Stimulated activated CD4-positive, alpha-beta T cell treated with anti-CD3 and anti-CD28 coated beads, TNF-alpha, amount 100 ng/mL, for 24 hours (primary cell): Measurements from ENCODE around the gene ABCC2.
"Not testable (repeated sequence)": the region's sequence is repeated elsewhere in the genome, so short reads cannot be mapped to it uniquely, and the experiment has no call there.

Experiments used
- DNase-seq, 3 experiments: peaks; one replicate each; pipeline ENCODE4 v3.0.0-alpha.2; 2020; ENCODE audit warnings: low read depth in 3 of 3

Gene ABCC2

GRCh38 chr10:99809481-99809880, 27.0 kb downstream of the ABCC2 start:
- no peak for DNase-seq

- no peak for DNase-seq
Observed at GRCh38 chr10:99809931-99810615, 27.6 kb downstream of the ABCC2 start.

GRCh38 chr10:99812177-99812576, 29.7 kb downstream of the ABCC2 start:
- DNase-seq, result no peak

GRCh38 chr10:99814143-99814542, 31.7 kb downstream of the ABCC2 start:
- DNase-seq, result no peak

GRCh38 chr10:99815621-99816020, 33.2 kb downstream of the ABCC2 start:
- DNase-seq, result no peak

GRCh38 chr10:99827936-99828335, 45.5 kb downstream of the ABCC2 start:
- no peak for DNase-seq

GRCh38 chr10:99828464-99828863, 46.0 kb downstream of the ABCC2 start:
- no peak for DNase-seq

- DNase-seq, result no peak
Observed at GRCh38 chr10:99832439-99832838, 50.0 kb downstream of the ABCC2 start.

GRCh38 chr10:99834410-99834809, 52.0 kb downstream of the ABCC2 start:
- DNase-seq, result peak in 1 of 3 experiments; percentile 11

GRCh38 chr10:99835947-99836346, 53.5 kb downstream of the ABCC2 start:
- no peak for DNase-seq

GRCh38 chr10:99836711-99837110, 54.3 kb downstream of the ABCC2 start:
- no peak for DNase-seq

- DNase-seq, result not testable (repeated sequence)
Observed at GRCh38 chr10:99840859-99841258, 58.4 kb downstream of the ABCC2 start.

- DNase-seq, result no peak
Observed at GRCh38 chr10:99841746-99842145, 59.3 kb downstream of the ABCC2 start.

- no peak for DNase-seq
Observed at GRCh38 chr10:99843310-99843709, 60.9 kb downstream of the ABCC2 start.

- DNase-seq, result no peak
Observed at GRCh38 chr10:99844433-99844955, 62.1 kb downstream of the ABCC2 start.

GRCh38 chr10:99845837-99846382, 63.5 kb downstream of the ABCC2 start:
- DNase-seq, result peak; percentile 38 to 67 (median 51)

GRCh38 chr10:99849057-99849456, 66.6 kb downstream of the ABCC2 start:
- DNase-seq, result no peak

- no peak for DNase-seq
Observed at GRCh38 chr10:99849536-99849935, 67.1 kb downstream of the ABCC2 start.

GRCh38 chr10:99850021-99850766, 67.8 kb downstream of the ABCC2 start:
- DNase-seq, result no peak

- no peak for DNase-seq
Observed at GRCh38 chr10:99850767-99851340, 68.4 kb downstream of the ABCC2 start.

GRCh38 chr10:99851825-99852224, 69.4 kb downstream of the ABCC2 start:
- no peak for DNase-seq

GRCh38 chr10:99852481-99853213, 70.2 kb downstream of the ABCC2 start:
- DNase-seq, result no peak
